HL-60 (cell line): ENCODE results near the gene SKI.

Experiments
- GABPA ChIP-seq: IDR thresholded peaks from 2 replicates; pipeline ENCODE4 v1.6.1; 2012; ENCODE audit warnings: low read depth
- POLR2AphosphoS5 ChIP-seq: IDR thresholded peaks from 2 replicates; pipeline ENCODE4 v1.6.1; 2012; ENCODE audit warnings: low read depth
- SPI1 ChIP-seq: IDR thresholded peaks from 2 replicates; pipeline ENCODE4 v1.6.1; 2012; ENCODE audit warnings: low read depth, mild to moderate bottlenecking, borderline replicate concordance
- TF ChIP-seq, protein P1 (sequence below): IDR thresholded peaks from one replicate; pipeline ENCODE4 v1.5.1; 2011; ENCODE audit warnings: low read length, control low read depth, inconsistent platforms; ENCODE audit not compliant: insufficient read depth
- TF ChIP-seq, protein P2 (sequence below): IDR thresholded peaks from 2 replicates; pipeline ENCODE4 v1.6.1; 2012; ENCODE audit warnings: low read depth; ENCODE audit not compliant: insufficient replicate concordance

DNA sequence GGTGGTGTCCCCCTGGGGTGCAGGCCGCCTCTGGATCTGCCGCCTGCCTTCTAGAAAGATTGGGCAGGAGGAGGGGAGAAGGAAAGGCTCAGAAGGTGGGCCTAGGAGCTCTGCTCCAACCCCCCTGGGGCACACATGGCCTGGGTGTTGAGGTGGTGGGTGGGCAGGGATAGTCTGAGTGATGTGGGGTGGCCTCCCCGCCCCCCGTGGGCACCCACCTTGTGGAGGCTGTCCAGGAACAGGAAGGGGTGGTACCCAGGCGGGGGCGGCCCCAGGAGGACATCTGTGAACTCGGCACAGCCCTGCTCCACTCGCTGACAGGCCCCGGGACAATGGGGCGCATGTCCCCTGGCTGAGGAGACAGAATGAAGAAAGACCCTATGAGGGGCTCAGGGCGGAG is 108.4 kb downstream of the SKI start:
- TF ChIP-seq, protein P1, sequence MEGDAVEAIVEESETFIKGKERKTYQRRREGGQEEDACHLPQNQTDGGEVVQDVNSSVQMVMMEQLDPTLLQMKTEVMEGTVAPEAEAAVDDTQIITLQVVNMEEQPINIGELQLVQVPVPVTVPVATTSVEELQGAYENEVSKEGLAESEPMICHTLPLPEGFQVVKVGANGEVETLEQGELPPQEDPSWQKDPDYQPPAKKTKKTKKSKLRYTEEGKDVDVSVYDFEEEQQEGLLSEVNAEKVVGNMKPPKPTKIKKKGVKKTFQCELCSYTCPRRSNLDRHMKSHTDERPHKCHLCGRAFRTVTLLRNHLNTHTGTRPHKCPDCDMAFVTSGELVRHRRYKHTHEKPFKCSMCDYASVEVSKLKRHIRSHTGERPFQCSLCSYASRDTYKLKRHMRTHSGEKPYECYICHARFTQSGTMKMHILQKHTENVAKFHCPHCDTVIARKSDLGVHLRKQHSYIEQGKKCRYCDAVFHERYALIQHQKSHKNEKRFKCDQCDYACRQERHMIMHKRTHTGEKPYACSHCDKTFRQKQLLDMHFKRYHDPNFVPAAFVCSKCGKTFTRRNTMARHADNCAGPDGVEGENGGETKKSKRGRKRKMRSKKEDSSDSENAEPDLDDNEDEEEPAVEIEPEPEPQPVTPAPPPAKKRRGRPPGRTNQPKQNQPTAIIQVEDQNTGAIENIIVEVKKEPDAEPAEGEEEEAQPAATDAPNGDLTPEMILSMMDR, result no peak
- TF ChIP-seq, protein P2, sequence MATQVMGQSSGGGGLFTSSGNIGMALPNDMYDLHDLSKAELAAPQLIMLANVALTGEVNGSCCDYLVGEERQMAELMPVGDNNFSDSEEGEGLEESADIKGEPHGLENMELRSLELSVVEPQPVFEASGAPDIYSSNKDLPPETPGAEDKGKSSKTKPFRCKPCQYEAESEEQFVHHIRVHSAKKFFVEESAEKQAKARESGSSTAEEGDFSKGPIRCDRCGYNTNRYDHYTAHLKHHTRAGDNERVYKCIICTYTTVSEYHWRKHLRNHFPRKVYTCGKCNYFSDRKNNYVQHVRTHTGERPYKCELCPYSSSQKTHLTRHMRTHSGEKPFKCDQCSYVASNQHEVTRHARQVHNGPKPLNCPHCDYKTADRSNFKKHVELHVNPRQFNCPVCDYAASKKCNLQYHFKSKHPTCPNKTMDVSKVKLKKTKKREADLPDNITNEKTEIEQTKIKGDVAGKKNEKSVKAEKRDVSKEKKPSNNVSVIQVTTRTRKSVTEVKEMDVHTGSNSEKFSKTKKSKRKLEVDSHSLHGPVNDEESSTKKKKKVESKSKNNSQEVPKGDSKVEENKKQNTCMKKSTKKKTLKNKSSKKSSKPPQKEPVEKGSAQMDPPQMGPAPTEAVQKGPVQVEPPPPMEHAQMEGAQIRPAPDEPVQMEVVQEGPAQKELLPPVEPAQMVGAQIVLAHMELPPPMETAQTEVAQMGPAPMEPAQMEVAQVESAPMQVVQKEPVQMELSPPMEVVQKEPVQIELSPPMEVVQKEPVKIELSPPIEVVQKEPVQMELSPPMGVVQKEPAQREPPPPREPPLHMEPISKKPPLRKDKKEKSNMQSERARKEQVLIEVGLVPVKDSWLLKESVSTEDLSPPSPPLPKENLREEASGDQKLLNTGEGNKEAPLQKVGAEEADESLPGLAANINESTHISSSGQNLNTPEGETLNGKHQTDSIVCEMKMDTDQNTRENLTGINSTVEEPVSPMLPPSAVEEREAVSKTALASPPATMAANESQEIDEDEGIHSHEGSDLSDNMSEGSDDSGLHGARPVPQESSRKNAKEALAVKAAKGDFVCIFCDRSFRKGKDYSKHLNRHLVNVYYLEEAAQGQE, result no peak
- no peak for TF ChIP-seq POLR2AphosphoS5
- TF ChIP-seq GABPA, result no peak
- no peak for TF ChIP-seq SPI1
